HuH-7.5 (cell line): ENCODE results near the gene DYNC1I2.
"Not testable (repeated sequence)": the region's sequence is repeated elsewhere in the genome, so short reads cannot be mapped to it uniquely, and the experiment has no call there.

Experiments used
- DNase-seq: peaks from one replicate; pipeline ENCODE4 v3.0.0; 2011; ENCODE audit warnings: low spot score

The DYNC1I2 gene

GRCh38 chr2:171774581-171774980 lies 87.3 kb downstream of the DYNC1I2 start:
- DNase-seq: not testable (repeated sequence)

DNA sequence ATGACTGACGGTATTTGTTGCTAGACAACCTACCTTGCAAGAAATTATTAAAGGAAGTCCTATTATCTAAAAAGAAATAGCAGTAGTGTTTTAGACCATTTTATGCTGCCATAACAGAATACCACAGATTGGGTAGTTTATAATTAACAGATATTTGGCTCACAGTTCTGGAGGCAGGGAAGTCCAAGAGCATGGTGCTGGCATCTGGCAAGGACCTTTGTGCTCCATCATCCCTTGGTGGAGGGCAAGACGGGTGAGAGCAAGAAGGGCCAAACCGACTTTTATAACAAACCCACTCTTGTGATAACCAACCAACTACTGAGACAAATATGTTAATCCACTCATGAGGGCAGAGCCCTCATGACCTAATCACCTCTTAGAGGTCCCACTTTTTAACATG lies 91.2 kb downstream of the DYNC1I2 start:
- no peak for DNase-seq

GRCh38 chr2:171785450-171785849 lies 98.2 kb downstream of the DYNC1I2 start:
- no peak for DNase-seq

- DNase-seq: no peak
Observed at GRCh38 chr2:171787333-171788072, 100.2 kb downstream of the DYNC1I2 start.

DNA sequence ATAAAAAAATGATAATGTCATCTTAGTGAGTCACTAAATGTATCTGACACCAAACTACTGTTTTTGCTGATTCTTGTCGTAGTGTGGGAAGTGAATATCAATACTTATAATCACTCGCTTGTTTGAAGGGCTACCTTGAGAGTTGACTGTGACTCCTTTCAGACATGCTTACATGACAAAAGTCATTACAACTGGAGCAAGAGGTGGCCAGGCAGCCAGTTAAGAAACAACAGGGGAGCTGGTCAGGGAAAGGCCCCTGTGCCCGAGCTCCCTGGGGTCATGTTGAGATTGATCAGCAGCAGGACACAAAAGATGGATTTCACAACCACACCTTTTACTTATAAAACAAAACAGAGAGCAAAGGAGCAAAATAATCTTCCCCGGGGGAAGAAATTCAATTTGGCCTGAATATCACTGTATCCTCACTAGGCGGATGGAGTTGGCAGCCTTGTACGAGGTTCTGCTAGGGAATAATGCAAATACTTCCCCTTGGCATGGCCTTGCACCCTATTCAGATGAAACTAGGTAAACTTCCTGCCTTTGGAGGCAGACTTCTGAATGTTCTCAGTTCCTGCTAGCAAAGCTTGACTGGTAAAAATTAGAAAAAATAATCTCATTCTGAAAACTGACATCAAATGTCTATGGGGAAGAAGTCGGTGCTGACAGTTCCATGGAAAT lies 101.2 kb downstream of the DYNC1I2 start:
- no peak for DNase-seq

DNA sequence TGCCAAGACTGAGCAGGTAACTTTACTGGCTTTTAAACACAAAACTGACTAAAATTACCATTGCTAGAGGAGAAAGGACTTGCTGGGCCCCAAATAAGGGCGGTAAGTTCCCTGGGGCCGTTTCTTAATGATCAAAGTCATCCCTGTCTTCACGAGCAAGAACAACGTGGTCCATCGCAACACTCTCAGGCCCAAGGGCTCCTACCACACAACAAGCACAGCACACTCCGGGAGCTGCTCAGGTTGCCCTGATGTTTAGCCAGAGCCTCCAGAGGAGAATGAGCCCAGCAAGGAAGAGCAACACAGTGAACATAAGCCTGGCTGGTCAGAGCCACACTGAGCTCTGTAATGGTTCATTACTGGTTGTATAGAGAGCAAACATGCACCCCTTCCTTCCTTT lies 102.7 kb downstream of the DYNC1I2 start:
- no peak for DNase-seq

- no peak for DNase-seq
Observed at GRCh38 chr2:171791361-171791760, 104.1 kb downstream of the DYNC1I2 start.

GRCh38 chr2:171792157-171792556 lies 104.9 kb downstream of the DYNC1I2 start:
- DNase-seq: no peak

DNA sequence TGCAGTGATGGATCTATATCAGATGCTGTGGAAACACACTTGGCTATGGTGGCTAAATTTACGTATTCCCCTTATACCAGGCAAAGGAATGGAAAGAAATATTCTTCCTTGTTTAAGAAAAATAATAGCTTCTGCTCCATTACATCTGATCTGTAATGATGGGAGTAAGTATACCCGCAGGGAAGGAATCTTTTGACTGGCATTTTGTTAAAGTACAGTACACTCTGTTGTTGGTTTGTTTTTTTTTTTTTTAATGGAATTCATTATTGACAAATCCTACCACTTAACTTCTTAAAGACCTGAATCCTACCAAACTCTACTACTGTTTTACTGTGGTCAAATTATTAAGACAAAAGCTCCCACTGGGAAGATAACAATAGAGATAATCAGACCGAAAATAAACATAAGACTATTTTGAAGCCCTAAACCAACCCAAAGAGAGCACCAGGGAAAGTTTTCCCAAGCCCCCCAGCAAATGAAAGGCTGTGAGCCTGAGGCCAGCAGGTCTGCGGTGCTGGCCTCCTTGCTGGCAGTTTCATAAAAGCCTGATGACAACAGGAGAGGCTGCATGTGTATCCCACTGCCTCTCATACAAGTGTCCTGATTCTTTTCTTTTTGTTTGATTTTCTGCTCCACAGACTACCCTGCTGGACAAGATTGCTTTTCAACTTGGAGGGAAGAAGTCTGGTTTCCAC lies 105.8 kb downstream of the DYNC1I2 start:
- DNase-seq: no peak

DNA sequence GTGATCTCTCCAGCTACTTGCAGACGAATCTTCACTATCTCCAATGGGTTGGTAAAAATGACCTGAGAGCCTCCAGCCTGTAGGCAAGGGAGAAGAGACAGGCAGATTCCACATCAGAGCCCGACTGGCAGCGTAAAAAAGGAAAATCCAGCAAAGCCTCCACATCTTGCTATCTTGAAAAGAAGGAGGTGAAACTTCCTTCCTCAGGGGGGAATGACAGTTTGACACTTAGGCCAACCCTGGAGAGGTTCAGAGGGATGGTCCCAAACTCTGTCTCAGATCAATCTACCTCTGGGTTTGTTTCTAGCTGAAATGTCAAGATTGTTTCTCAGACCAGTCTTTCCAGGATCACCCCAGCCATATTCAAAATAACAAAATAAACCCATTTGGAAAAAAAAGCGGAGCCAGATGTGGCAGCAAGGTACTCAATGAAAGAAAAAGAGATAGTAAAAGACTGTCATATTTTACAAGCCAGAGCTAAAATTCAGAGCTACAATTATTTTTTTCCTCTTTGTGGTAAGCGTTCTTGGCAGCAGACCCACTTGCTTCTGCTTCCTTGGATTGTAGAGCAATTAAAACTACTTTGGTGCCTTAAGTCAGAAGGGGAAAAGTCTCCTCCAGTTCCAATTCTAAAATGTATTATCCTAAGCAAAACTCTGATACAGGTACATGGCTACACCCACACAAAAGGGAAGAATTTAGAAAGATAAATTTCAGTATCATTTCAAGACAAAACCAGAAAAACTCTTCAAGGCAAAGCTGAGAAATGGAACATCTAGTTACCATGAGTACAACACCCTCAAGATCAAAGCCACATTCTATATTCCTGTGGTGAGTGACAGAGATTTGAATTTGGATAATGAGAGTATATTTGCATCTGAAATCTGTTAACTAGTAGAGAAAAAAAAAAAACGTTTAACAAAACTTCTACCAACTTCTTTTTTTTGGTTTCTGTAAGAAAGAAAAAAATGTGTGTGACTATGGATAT lies 106.7 kb downstream of the DYNC1I2 start:
- no peak for DNase-seq

- DNase-seq: no peak
Observed at GRCh38 chr2:171794918-171795317, 107.6 kb downstream of the DYNC1I2 start.
